ENCODE measurements around the gene NRG4.

DNA sequence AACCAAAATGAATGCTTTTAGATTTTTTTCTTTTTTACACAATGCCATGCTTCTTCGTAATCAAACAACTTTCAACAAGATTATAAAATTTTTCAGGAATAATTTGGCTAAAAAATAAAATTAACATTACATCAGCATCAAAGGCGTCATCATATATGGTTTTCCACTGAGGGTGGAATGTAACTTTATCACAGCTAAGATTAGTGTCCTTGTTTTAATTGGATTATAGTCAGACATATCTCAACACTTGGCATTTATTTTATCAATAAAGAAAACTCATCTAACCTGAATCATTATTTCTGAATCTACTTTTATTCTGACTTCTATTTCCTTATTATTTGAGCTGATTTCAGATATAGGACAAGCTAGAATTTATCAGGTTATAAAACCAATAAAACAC, 1.6 kb downstream of the NRG4 start:
- TF ChIP-seq POLR2A (IDR thresholded peaks at IDR 0.05; ENCODE audit: low read length) (no peak), GATA1 (IDR thresholded peaks at IDR 0.05; ENCODE audit: low read depth, low read length) (no peak)

Data from erythroblast (primary cell).